GM23248 (cell line): Measurements from ENCODE around the gene STOML2.

Source experiments
- EZH2 ChIP-seq: fragments of 200-600 bp; sonication (generic); IDR thresholded peaks from 2 replicates; pipeline ENCODE4 v1.6.1; 2018; ENCODE audit warnings: antibody characterized with exemption, mild to moderate bottlenecking; ENCODE audit not compliant: insufficient read depth, poor library complexity, severe bottlenecking
- EZH2phosphoT487 ChIP-seq: fragments of 200-600 bp; sonication (generic); IDR thresholded peaks from 2 replicates; pipeline ENCODE4 v1.6.1; 2018; ENCODE audit warnings: antibody characterized with exemption, moderate library complexity, mild to moderate bottlenecking, low read depth; ENCODE audit not compliant: insufficient read depth

DNA sequence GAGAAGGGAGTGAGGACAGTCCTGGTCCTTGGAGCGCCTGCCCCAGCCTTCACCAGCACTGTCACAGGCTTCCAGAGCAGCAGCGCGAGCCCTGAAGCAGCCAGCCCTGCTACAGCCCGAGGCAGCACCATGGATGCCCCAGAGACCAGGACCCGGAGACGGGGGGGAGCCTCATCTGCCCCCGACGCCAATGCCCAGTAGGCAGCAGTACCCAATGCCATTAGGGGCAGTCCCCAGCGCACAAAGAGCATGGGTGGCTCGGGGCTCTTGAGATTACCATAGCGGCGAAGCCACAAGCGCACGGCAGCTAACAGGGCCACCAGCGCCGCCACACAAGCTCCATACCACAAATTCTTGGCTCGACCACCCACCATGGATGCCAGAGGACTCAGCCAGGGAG is 11.4 kb downstream of the STOML2 start:
- TF ChIP-seq EZH2phosphoT487: no peak
- TF ChIP-seq EZH2: no peak
